H1 (cell line): ENCODE data around the gene CUBN. TPM values are rescaled to one million over a fixed set of nuclear protein-coding genes. Genes with fewer than 3 reads are reported as not detected.

ENCODE experiments used
- ASH2L ChIP-seq: fragments of 200-600, 300-600 bp; sonication (generic); IDR thresholded peaks from one replicate; pipeline ENCODE4 v1.7.1; 2017; ENCODE audit warnings: low read length
- BCL11A ChIP-seq, 2 experiments: IDR thresholded peaks; one replicate each; pipeline ENCODE4 v1.6.1; 2011; ENCODE audit warnings: low read depth in 2 of 2, low read length in 2 of 2, mild to moderate bottlenecking in 2 of 2
- FOSL1 ChIP-seq: IDR thresholded peaks from 2 replicates; pipeline ENCODE4 v1.6.1; 2011; ENCODE audit warnings: mild to moderate bottlenecking, low read depth, low read length, moderate library complexity; ENCODE audit not compliant: insufficient read depth
- RBBP5 ChIP-seq: IDR thresholded peaks from 2 replicates; pipeline ENCODE4 v1.7.1; 2012; ENCODE audit warnings: low read depth, mild to moderate bottlenecking, inconsistent platforms, low read length, moderate library complexity, borderline replicate concordance
- RXRA ChIP-seq: IDR thresholded peaks from 2 replicates; pipeline ENCODE4 v1.6.1; 2011; ENCODE audit warnings: low read depth, mild to moderate bottlenecking, low read length, moderate library complexity; ENCODE audit not compliant: insufficient read depth
- SRF ChIP-seq: IDR thresholded peaks from 2 replicates; pipeline ENCODE4 v1.6.1; 2011; ENCODE audit warnings: mild to moderate bottlenecking, low read depth, low read length, moderate library complexity
- TAF1 ChIP-seq: IDR thresholded peaks from 2 replicates; pipeline ENCODE4 v1.6.1; 2011; ENCODE audit warnings: mild to moderate bottlenecking, low read depth, low read length
- polyA plus RNA-seq, 7 experiments: library from polyadenylated mRNA; depleted of rRNA in 3 of 7; stranded (reverse) in 5 of 7; unstranded in 2 of 7; fragments of >200 nt in 5 of 7; fragments of 200-250 nt in 2 of 7; gene quantifications; 1 replicate in 5 of 7; 2 replicates in 1 of 7; 4 replicates in 1 of 7; pipeline versions ENCODE4 v1.2.1 to v1.2.3, GENCODE V29; 2011 to 2013; ENCODE audit warnings: missing spikeins in 2 of 7, mixed read lengths in 2 of 7
- total RNA-seq: library from RNA; stranded (reverse); fragmentation: NEBNext Ultra II Directional; extraction: Animal tissue kit (Norgen Biotek cat#: 25700); gene quantifications from 2 replicates; pipeline ENCODE4 v1.2.1, GENCODE V29; 2021
- TF ChIP-seq, protein P1 (sequence below): IDR thresholded peaks from 2 replicates; pipeline ENCODE4 v1.6.1; 2012; ENCODE audit warnings: inconsistent platforms
- TF ChIP-seq, protein P2 (sequence below), 3 experiments: IDR thresholded peaks; 1 replicate in 2 of 3; 2 replicates in 1 of 3; pipeline versions ENCODE4 v1.5.1 to v1.6.1; 2011; ENCODE audit warnings: low read length in 3 of 3, mild to moderate bottlenecking in 3 of 3, inconsistent platforms in 2 of 3, low read depth in 1 of 3, moderate library complexity in 1 of 3; ENCODE audit not compliant: insufficient read depth in 1 of 3; ENCODE audit errors: control extremely low read depth in 1 of 3

The CUBN gene
- total and polyA plus RNA-seq, 2 of the 8 experiments (the other 6 are each of a cell fraction or from before 2014, with no cell fraction given): 0.04 to 0.08 TPM

DNA sequence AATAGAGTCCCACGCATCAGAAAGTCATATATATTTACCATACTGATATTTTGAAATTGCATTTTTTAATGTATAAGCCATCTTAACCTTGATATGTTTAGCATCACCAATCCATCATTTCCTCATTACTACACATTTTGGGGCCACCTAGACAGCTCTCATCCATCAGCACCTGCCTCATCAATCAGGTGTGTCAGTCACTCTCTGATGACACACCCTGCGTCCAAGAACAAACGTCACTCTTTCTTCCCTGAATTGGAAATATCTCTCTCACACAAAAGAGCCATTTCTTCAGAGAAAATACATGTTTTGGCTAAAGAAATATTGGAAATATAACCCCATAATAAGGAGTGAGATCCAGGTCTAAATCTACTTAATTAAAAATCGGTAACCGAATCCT is 273.5 kb downstream of the CUBN start (continued):
- no peak for TF ChIP-seq SRF
- no peak for TF ChIP-seq TAF1
- TF ChIP-seq, protein P1, sequence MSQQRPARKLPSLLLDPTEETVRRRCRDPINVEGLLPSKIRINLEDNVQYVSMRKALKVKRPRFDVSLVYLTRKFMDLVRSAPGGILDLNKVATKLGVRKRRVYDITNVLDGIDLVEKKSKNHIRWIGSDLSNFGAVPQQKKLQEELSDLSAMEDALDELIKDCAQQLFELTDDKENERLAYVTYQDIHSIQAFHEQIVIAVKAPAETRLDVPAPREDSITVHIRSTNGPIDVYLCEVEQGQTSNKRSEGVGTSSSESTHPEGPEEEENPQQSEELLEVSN: no peak
- TF ChIP-seq FOSL1: no peak
- no peak for TF ChIP-seq RBBP5
- TF ChIP-seq ASH2L: no peak
- no peak for TF ChIP-seq BCL11A (IDR thresholded peaks at IDR 0.05; ENCODE audit: low read depth in 2 of 2, low read length in 2 of 2)
- TF ChIP-seq, protein P2, sequence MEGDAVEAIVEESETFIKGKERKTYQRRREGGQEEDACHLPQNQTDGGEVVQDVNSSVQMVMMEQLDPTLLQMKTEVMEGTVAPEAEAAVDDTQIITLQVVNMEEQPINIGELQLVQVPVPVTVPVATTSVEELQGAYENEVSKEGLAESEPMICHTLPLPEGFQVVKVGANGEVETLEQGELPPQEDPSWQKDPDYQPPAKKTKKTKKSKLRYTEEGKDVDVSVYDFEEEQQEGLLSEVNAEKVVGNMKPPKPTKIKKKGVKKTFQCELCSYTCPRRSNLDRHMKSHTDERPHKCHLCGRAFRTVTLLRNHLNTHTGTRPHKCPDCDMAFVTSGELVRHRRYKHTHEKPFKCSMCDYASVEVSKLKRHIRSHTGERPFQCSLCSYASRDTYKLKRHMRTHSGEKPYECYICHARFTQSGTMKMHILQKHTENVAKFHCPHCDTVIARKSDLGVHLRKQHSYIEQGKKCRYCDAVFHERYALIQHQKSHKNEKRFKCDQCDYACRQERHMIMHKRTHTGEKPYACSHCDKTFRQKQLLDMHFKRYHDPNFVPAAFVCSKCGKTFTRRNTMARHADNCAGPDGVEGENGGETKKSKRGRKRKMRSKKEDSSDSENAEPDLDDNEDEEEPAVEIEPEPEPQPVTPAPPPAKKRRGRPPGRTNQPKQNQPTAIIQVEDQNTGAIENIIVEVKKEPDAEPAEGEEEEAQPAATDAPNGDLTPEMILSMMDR (IDR thresholded peaks at IDR 0.05; ENCODE audit: control extremely low read depth in 1 of 3, insufficient read depth in 1 of 3, low read depth in 1 of 3, low read length in 3 of 3): no peak
- no peak for TF ChIP-seq RXRA
